Measurements from ENCODE around the gene TNFSF4.

GRCh38 chr1:173161510-173162221 is 45.5 kb downstream of the TNFSF4 start:
- TF ChIP-seq FOXM1 (CRISPR knock-in tag; IDR thresholded peaks at IDR 0.05), result no peak
- TF ChIP-seq JUND (CRISPR knock-in tag; IDR thresholded peaks at IDR 0.05), result no peak
- no peak for TF ChIP-seq KAT7 (CRISPR knock-in tag; IDR thresholded peaks at IDR 0.05; ENCODE audit: borderline replicate concordance)
- TF ChIP-seq RNF2 (conservative IDR thresholded peaks at IDR 0.05; ENCODE audit: low read depth), result no peak

All from HepG2 (cell line).